ENCODE data around the gene SF3A1. TPM values are rescaled to one million over a fixed set of nuclear protein-coding genes. Genes with fewer than 3 reads are reported as not detected.

The SF3A1 gene
- total and polyA plus RNA-seq, 2 donors (not counting 3 experiments of a cell fraction or from before 2014, with no cell fraction given) = 60.2 to 187 TPM

GRCh38 chr22:30380011-30380410 lies 23.3 kb upstream of the SF3A1 start:
- Histone ChIP-seq H3K4me1 (ENCODE audit: control insufficient read depth, extremely low read depth, insufficient read depth, low read length) (no peaks in the 10 kb centered on the region), H3K9me3 (replicated peaks; ENCODE audit: control insufficient read depth, insufficient read depth, low read length) (no peaks in the 10 kb centered on the region), H3K27ac (ENCODE audit: insufficient read depth, low read depth, low read length) (no peak overlapping the region), H4K20me1 (replicated peaks; ENCODE audit: control insufficient read depth, extremely low read depth, insufficient read depth, low read length) (no peaks in the 10 kb centered on the region), H3K9ac (replicated peaks; ENCODE audit: extremely low read depth, insufficient read depth, low read length) (no peak overlapping the region), H2AFZ (ENCODE audit: low read depth, low read length) (no peak overlapping the region), H3K4me2 (ENCODE audit: insufficient read depth, low read length) (no peak overlapping the region), H3K4me3 (replicated peaks in 1 of 3; ENCODE audit: insufficient read depth in 1 of 3, low read depth in 1 of 3, low read length in 3 of 3) (no peak overlapping the region), H3K79me2 (ENCODE audit: control insufficient read depth, insufficient read depth, low read length) (no peaks in the 10 kb centered on the region), H3K36me3 (ENCODE audit: control insufficient read depth in 2 of 2, extremely low read depth in 1 of 2, insufficient read depth in 2 of 2, low read length in 2 of 2) (peaks cover 0 to 29% of the 10 kb centered on the region in 2 experiments), H3K9me1 (replicated peaks; ENCODE audit: control insufficient read depth, extremely low read depth, insufficient read depth, low read length) (no peaks in the 10 kb centered on the region), H3K27me3 (ENCODE audit: control insufficient read depth in 2 of 2, insufficient read depth in 2 of 2, low read length in 2 of 2) (no peaks in the 10 kb centered on the region)
- DNase-seq (ENCODE audit: low read depth, low spot score) (no peak), FAIRE-seq (no peak)
- dilution Hi-C loops (cut with MboI; ENCODE audit: extremely low pct_ligation_motif_present, low sequenced_read_pairs) (no loop called here), intact Hi-C loops (cut with micrococcal nuclease) (no loop called here)
- CTCF ChIA-PET = interaction anchor here (1.4 to 2.2 kb wide), 2 partner anchors 11 to 92 kb away, joined by 4 to 6 read pairs; no protein-coding TSS in a partner anchor
- POLR2A ChIA-PET = no interaction called here
- no TSS peak for BruUV-seq (replicated peaks)
- no peak for TF ChIP-seq JUN (IDR thresholded peaks at IDR 0.05; ENCODE audit: borderline replicate concordance, insufficient read depth, insufficient read length, low read depth)

- Histone ChIP-seq H3K4me1 (ENCODE audit: control insufficient read depth, extremely low read depth, insufficient read depth, low read length) (no peaks in the 10 kb centered on the region), H3K79me2 (ENCODE audit: control insufficient read depth, insufficient read depth, low read length) (no peaks in the 10 kb centered on the region), H3K36me3 (ENCODE audit: control insufficient read depth in 2 of 2, extremely low read depth in 1 of 2, insufficient read depth in 2 of 2, low read length in 2 of 2) (peaks cover 0 to 18% of the 10 kb centered on the region in 2 experiments), H3K9ac (replicated peaks; ENCODE audit: extremely low read depth, insufficient read depth, low read length) (no peak overlapping the region), H3K4me3 (replicated peaks in 1 of 3; ENCODE audit: insufficient read depth in 1 of 3, low read depth in 1 of 3, low read length in 3 of 3) (no peak overlapping the region), H3K9me3 (replicated peaks; ENCODE audit: control insufficient read depth, insufficient read depth, low read length) (no peaks in the 10 kb centered on the region), H4K20me1 (replicated peaks; ENCODE audit: control insufficient read depth, extremely low read depth, insufficient read depth, low read length) (no peaks in the 10 kb centered on the region), H3K9me1 (replicated peaks; ENCODE audit: control insufficient read depth, extremely low read depth, insufficient read depth, low read length) (no peaks in the 10 kb centered on the region), H3K27me3 (ENCODE audit: control insufficient read depth in 2 of 2, insufficient read depth in 2 of 2, low read length in 2 of 2) (no peaks in the 10 kb centered on the region), H3K27ac (ENCODE audit: insufficient read depth, low read depth, low read length) (no peak overlapping the region), H2AFZ (ENCODE audit: low read depth, low read length) (no peak overlapping the region), H3K4me2 (ENCODE audit: insufficient read depth, low read length) (no peak overlapping the region)
- intact Hi-C loops (cut with micrococcal nuclease) (no loop called here), dilution Hi-C loops (cut with MboI; ENCODE audit: extremely low pct_ligation_motif_present, low sequenced_read_pairs) (no loop called here)
- TF ChIP-seq GATA2 (IDR thresholded peaks at IDR 0.05; ENCODE audit: insufficient read depth, insufficient read length, low read depth, low read length) = no peak
- TF ChIP-seq JUN (IDR thresholded peaks at IDR 0.05; ENCODE audit: borderline replicate concordance, insufficient read depth, insufficient read length, low read depth) = no peak
- no peak for TF ChIP-seq FOS (IDR thresholded peaks at IDR 0.05; ENCODE audit: borderline replicate concordance, insufficient read depth, low read length)
- TF ChIP-seq MAX (IDR thresholded peaks at IDR 0.05; ENCODE audit: insufficient read depth, insufficient read length) = no peak
- TF ChIP-seq POLR2A (IDR thresholded peaks at IDR 0.05; ENCODE audit: low read depth, low read length) = no peak
- TF ChIP-seq MYC (IDR thresholded peaks at IDR 0.05; ENCODE audit: low read depth, low read length) = no peak
- TF ChIP-seq EZH2 (IDR thresholded peaks at IDR 0.05; ENCODE audit: borderline replicate concordance, low read depth, low read length, severe bottlenecking) = no peak
- TF ChIP-seq POLR2AphosphoS5 (IDR thresholded peaks at IDR 0.05; ENCODE audit: insufficient read depth, low read depth, low read length) = no peak
- TF ChIP-seq CTCF (IDR thresholded peaks at IDR 0.05; ENCODE audit: extremely low read depth in 1 of 2, insufficient read depth in 1 of 2, low read depth in 1 of 2, low read length in 2 of 2) = no peak
- no TSS peak for BruUV-seq (replicated peaks)
- ChIA-PET CTCF (interaction anchor here (0.9 to 1.4 kb wide), 5 partner anchors 9 to 51 kb away, joined by 3 to 5 read pairs (median 3); no protein-coding TSS in a partner anchor), POLR2A (no interaction called here)
- FAIRE-seq (no peak), DNase-seq (ENCODE audit: low read depth, low spot score) (no peak)
Measured at GRCh38 chr22:30375312-30375849, 18.7 kb upstream of the SF3A1 start.
